Measurements from ENCODE around the gene PPP3CA.

The PPP3CA gene

GRCh38 chr4:101066626-101067170 is 280.6 kb downstream of the PPP3CA start:
- in situ Hi-C loops (cut with MboI; ENCODE audit: low sequenced_read_pairs): no loop called here

- in situ Hi-C loops (cut with MboI; ENCODE audit: low sequenced_read_pairs): no loop called here
Measured at GRCh38 chr4:101065935-101066485, 281.3 kb downstream of the PPP3CA start.

- in situ Hi-C loops (cut with MboI; ENCODE audit: low sequenced_read_pairs): no loop called here
Measured at GRCh38 chr4:101065346-101065745, 282.0 kb downstream of the PPP3CA start.

GRCh38 chr4:101064541-101065180 is 282.7 kb downstream of the PPP3CA start:
- in situ Hi-C loops (cut with MboI; ENCODE audit: low sequenced_read_pairs): no loop called here

- in situ Hi-C loops (cut with MboI; ENCODE audit: low sequenced_read_pairs): no loop called here
Measured at GRCh38 chr4:101055392-101055791, 291.9 kb downstream of the PPP3CA start.

GRCh38 chr4:101050837-101051205 is 296.5 kb downstream of the PPP3CA start:
- in situ Hi-C loops (cut with MboI; ENCODE audit: low sequenced_read_pairs): no loop called here

GRCh38 chr4:101050088-101050836 is 297.1 kb downstream of the PPP3CA start:
- in situ Hi-C loops (cut with MboI; ENCODE audit: low sequenced_read_pairs): no loop called here

GRCh38 chr4:101049549-101050001 is 297.8 kb downstream of the PPP3CA start:
- in situ Hi-C loops (cut with MboI; ENCODE audit: low sequenced_read_pairs): no loop called here

- in situ Hi-C loops (cut with MboI; ENCODE audit: low sequenced_read_pairs): no loop called here
Measured at GRCh38 chr4:101044766-101045165, 302.6 kb downstream of the PPP3CA start.

- in situ Hi-C loops (cut with MboI; ENCODE audit: low sequenced_read_pairs): no loop called here
Measured at GRCh38 chr4:101042847-101043246, 304.5 kb downstream of the PPP3CA start.

- in situ Hi-C loops (cut with MboI; ENCODE audit: low sequenced_read_pairs): no loop called here
Measured at GRCh38 chr4:101040776-101041175, 306.6 kb downstream of the PPP3CA start.

GRCh38 chr4:101039367-101039766 is 308.0 kb downstream of the PPP3CA start:
- in situ Hi-C loops (cut with MboI; ENCODE audit: low sequenced_read_pairs): no loop called here

- in situ Hi-C loops (cut with MboI; ENCODE audit: low sequenced_read_pairs): no loop called here
Measured at GRCh38 chr4:101037938-101038413, 309.4 kb downstream of the PPP3CA start.

GRCh38 chr4:101037249-101037648 is 310.1 kb downstream of the PPP3CA start:
- in situ Hi-C loops (cut with MboI; ENCODE audit: low sequenced_read_pairs): no loop called here

GRCh38 chr4:101035487-101035886 is 311.8 kb downstream of the PPP3CA start:
- in situ Hi-C loops (cut with MboI; ENCODE audit: low sequenced_read_pairs): no loop called here

GRCh38 chr4:101033986-101034385 is 313.3 kb downstream of the PPP3CA start:
- in situ Hi-C loops (cut with MboI; ENCODE audit: low sequenced_read_pairs): no loop called here

- in situ Hi-C loops (cut with MboI; ENCODE audit: low sequenced_read_pairs): no loop called here
Measured at GRCh38 chr4:101032541-101032940, 314.8 kb downstream of the PPP3CA start.

- in situ Hi-C loops (cut with MboI; ENCODE audit: low sequenced_read_pairs): no loop called here
Measured at GRCh38 chr4:101031971-101032370, 315.4 kb downstream of the PPP3CA start.

GRCh38 chr4:101028886-101029285 is 318.4 kb downstream of the PPP3CA start:
- in situ Hi-C loops (cut with MboI; ENCODE audit: low sequenced_read_pairs): no loop called here

- in situ Hi-C loops (cut with MboI; ENCODE audit: low sequenced_read_pairs): no loop called here
Measured at GRCh38 chr4:101027721-101028120, 319.6 kb downstream of the PPP3CA start.

- in situ Hi-C loops (cut with MboI; ENCODE audit: low sequenced_read_pairs): no loop called here
Measured at GRCh38 chr4:101025755-101026154, 321.6 kb downstream of the PPP3CA start.
